ENCODE measurements around the gene FHL3. TPM values are rescaled to one million over a fixed set of nuclear protein-coding genes. Genes with fewer than 3 reads are reported as not detected.
A peak's percentile ranks its signal among the peaks of the same experiment; 100 is the strongest.

FHL3 gene
- total and polyA plus RNA-seq, 4 donors = 29.9 to 67.9 (median 48.2) TPM

DNA sequence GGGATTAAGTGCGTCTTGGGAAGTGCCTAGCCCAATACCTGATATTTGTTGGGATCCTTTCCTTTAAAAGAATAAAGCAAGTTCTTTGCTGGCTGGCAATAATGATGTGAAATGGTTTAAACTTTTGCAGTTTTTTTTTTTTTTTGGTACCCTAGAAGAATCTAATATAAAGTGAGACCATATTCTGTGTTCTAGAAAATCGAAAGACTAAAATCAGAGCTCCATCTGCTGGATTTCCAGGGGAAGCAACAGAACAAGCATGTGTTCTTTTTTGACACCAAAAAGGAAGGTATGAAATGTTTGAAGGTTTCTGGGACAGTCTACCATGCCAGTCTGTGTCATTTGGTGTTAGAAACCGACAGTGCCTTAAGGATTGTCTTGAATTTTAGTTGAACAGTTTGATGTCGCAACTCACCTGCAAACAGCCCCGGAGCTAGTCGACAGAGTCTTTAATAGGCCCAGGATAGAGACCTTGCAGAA is 13.6 kb upstream of the FHL3 start:
- DNase-seq = peak in 1 of 2 donors; percentile 0
- 67 to 70% methylated on average over 6 of the region's 6 CpGs for WGBS, 2 donors
- Histone ChIP-seq H3K27me3 (ENCODE audit: control insufficient read depth in 1 of 2, insufficient read depth in 2 of 2, low read length in 1 of 2) (no peaks in the 10 kb centered on the region), H3K36me3 (ENCODE audit: control insufficient read depth in 1 of 2, insufficient read depth in 2 of 2, low read length in 1 of 2) (peaks cover 4 to 10% of the 10 kb centered on the region in 2 donors), H3K27ac (ENCODE audit: low read depth in 1 of 2, low read length in 2 of 2) (no peak overlapping the region), H3K9me3 (ENCODE audit: control insufficient read depth, low read length) (no peaks in the 10 kb centered on the region), H3K4me1 (ENCODE audit: control insufficient read depth in 1 of 2, insufficient read depth in 2 of 2, low read length in 2 of 2) (peaks cover 0 to 4% of the 10 kb centered on the region in 2 donors), H3K4me3 (ENCODE audit: low read length in 2 of 2) (no peak overlapping the region)
- intact Hi-C loops (cut with DNase I) = loop anchor here (2.0 to 10.0 kb wide), 2 partner anchors 28 to 424 kb away; partner anchors contain the start of genes GNL2 (in 1 of the 2) and SF3A3 (in 1 of the 2)
- ATAC-seq (ENCODE audit: low FRiP score) = no peak

DNA sequence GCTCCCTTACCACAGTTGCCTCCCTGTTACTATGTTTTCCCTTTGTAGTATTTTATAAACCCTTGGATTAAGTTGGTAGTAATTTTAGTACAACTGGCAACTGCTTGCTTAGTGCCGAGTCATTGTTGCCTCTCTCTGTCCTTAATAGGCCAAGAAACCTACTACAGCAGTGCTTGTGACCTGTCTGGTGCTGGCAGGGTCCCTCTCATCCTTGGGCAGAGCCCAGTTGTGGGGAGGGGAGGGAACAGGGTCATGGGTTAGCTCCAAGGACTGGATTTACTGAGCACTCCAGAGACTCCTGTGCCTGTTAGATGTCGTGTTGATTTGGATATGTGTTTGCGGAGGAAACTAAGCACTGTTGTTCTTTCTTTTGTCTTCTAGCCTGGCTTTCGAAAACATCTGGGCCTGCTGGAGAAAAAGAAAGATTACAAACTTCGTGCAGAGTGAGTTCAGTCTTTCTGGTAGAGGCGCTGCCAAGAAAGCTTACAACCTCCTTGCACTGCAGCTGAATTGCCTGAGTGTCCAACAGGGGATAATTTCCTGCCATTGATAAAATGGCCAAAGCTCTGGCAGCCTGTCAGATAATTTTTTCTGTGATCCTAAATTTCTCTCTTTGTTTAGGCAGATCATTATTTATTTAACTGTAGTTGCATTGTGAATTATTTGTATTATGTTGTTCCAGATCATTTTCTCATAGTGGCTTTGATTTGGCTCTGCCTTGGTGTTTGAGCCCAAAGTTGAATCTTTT is 10.8 kb upstream of the FHL3 start:
- no peak for ATAC-seq (ENCODE audit: low FRiP score)

DNA sequence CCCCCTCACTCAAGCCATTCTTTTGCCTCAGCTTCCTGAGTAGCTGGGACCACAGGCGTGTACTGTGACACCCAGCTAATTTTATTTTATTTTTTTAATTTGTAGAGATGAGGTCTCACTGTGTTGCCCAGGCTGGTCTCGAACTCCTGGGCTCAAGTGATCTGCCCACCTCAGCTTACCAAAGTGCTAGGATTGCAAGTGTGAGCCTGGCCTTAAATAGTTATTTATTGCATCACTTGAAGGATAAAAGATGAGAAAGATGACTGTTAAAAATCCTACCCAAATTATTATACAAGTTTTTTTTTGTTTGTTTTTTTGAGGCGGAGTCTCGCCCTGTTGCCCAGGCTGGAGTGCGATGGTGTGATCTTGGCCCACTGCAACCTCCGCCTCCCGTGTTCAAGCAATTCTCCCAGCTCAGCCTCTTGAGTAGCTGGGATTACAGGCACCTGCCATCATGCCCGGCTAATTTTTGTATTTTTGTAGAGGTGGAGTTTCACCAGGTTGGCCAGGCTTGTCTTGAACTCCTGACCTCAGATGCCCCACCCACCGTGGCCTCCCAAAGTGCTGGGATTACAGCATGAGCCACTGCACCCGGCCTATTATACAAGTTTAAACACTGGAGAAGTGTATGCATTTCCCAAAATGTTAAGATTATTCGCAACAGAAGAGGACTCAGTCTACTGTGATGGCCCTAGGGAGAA is 9.6 kb upstream of the FHL3 start:
- Histone ChIP-seq H3K27ac (ENCODE audit: low read depth in 1 of 2, low read length in 2 of 2) (no peak overlapping the region), H3K4me3 (ENCODE audit: low read length in 2 of 2) (no peak overlapping the region), H3K4me1 (ENCODE audit: control insufficient read depth in 1 of 2, insufficient read depth in 2 of 2, low read length in 2 of 2) (peaks cover 0 to 4% of the 10 kb centered on the region in 2 donors), H3K36me3 (ENCODE audit: control insufficient read depth in 1 of 2, insufficient read depth in 2 of 2, low read length in 1 of 2) (peaks cover 2% of the 10 kb centered on the region in 2 donors), H3K27me3 (ENCODE audit: control insufficient read depth in 1 of 2, insufficient read depth in 2 of 2, low read length in 1 of 2) (no peaks in the 10 kb centered on the region), H3K9me3 (ENCODE audit: control insufficient read depth, low read length) (no peaks in the 10 kb centered on the region)
- ATAC-seq (ENCODE audit: low FRiP score) (no peak), DNase-seq (peak in 1 of 2 donors; percentile 26)
- 79 to 80% methylated on average over 11 of the region's 11 CpGs for WGBS, 2 donors
- intact Hi-C loops (cut with DNase I) = loop anchor here in 1 of 2 donors (10.0 kb wide), 1 partner anchor 420 kb away; the partner anchor contains the start of gene GNL2

More for the DNA sequence above, 10.8 kb upstream of the FHL3 start:
- DNase-seq = peak in 1 of 2 donors; percentile 69
- intact Hi-C loops (cut with DNase I) = loop anchor here in 1 of 2 donors (10.0 kb wide), 1 partner anchor 421 kb away; the partner anchor contains the start of gene GNL2
- H3K4me1 ChIP-seq (ENCODE audit: control insufficient read depth in 1 of 2, insufficient read depth in 2 of 2, low read length in 2 of 2) = peaks cover 0 to 4% of the 10 kb centered on the region in 2 donors
- 27 to 32% methylated on average over 6 of the region's 6 CpGs for WGBS, 2 donors
- peaks cover 2 to 7% of the 10 kb centered on the region in 2 donors for H3K36me3 ChIP-seq (ENCODE audit: control insufficient read depth in 1 of 2, insufficient read depth in 2 of 2, low read length in 1 of 2)
- no peaks in the 10 kb centered on the region for H3K9me3 ChIP-seq (ENCODE audit: control insufficient read depth, low read length)
- H3K4me3 ChIP-seq (ENCODE audit: low read length in 2 of 2) = no peak overlapping the region
- H3K27me3 ChIP-seq (ENCODE audit: control insufficient read depth in 1 of 2, insufficient read depth in 2 of 2, low read length in 1 of 2) = no peaks in the 10 kb centered on the region
- peak overlapping the region in 1 of 2 donors; percentile 5 for H3K27ac ChIP-seq (ENCODE audit: low read depth in 1 of 2, low read length in 2 of 2)

DNA sequence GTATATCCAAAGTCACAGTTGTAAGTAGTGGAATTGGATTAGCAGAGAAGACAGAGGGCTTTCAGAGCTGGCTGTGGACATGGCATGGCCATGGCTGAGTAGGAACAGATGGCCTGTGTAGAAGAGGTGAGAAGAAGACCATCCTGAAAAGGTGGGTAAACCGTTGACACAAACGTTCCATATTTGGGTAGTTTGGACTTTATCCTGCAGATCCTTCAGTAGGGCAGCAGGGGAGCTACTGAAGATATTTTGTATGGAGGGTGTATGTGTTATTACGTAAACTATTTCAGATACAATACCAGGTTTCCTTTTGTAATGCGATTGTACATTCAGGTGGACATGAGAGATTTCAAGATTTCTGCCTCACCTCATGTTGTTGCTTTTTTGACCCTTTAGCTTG is 8.9 kb upstream of the FHL3 start:
- intact Hi-C loops (cut with DNase I) = loop anchor here in 1 of 2 donors (10.0 kb wide), 1 partner anchor 419 kb away; the partner anchor contains the start of gene GNL2
- DNase-seq (peak in 1 of 2 donors; percentile 48), ATAC-seq (ENCODE audit: low FRiP score) (no peak)
- Histone ChIP-seq H3K9me3 (ENCODE audit: control insufficient read depth, low read length) (no peaks in the 10 kb centered on the region), H3K4me3 (ENCODE audit: low read length in 2 of 2) (no peak overlapping the region), H3K36me3 (ENCODE audit: control insufficient read depth in 1 of 2, insufficient read depth in 2 of 2, low read length in 1 of 2) (peaks cover 2% of the 10 kb centered on the region in 2 donors), H3K4me1 (ENCODE audit: control insufficient read depth in 1 of 2, insufficient read depth in 2 of 2, low read length in 2 of 2) (peaks cover 0 to 4% of the 10 kb centered on the region in 2 donors), H3K27me3 (ENCODE audit: control insufficient read depth in 1 of 2, insufficient read depth in 2 of 2, low read length in 1 of 2) (no peaks in the 10 kb centered on the region), H3K27ac (ENCODE audit: low read depth in 1 of 2, low read length in 2 of 2) (no peak overlapping the region)
- WGBS, 2 donors = 45 to 52% methylated on average over 4 of the region's 4 CpGs

DNA sequence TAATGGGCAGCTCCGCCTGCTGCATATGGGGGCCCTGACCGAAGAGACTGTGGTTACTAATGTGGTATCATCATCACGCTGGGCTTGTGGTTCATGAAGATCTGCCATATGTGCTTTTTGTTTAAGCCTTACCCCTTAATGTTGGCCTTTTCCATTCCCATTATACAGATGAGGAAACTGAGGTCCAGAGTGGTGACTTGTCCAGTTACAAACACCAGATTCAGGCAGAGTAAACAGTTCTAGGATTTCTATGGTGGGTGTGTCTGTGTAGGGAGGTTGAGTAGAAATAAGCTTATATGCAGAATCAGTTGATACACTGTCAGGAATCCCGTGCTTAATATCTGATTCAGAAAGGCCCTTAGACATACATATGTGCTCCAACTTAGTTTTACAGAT is 7.9 kb upstream of the FHL3 start:
- Histone ChIP-seq H3K9me3 (ENCODE audit: control insufficient read depth, low read length) (no peaks in the 10 kb centered on the region), H3K4me3 (ENCODE audit: low read length in 2 of 2) (peak overlapping the region; percentile 52 to 69), H3K36me3 (ENCODE audit: control insufficient read depth in 1 of 2, insufficient read depth in 2 of 2, low read length in 1 of 2) (no peaks in the 10 kb centered on the region), H3K27me3 (ENCODE audit: control insufficient read depth in 1 of 2, insufficient read depth in 2 of 2, low read length in 1 of 2) (no peaks in the 10 kb centered on the region), H3K27ac (ENCODE audit: low read depth in 1 of 2, low read length in 2 of 2) (peak overlapping the region in 1 of 2 donors; percentile 73), H3K4me1 (ENCODE audit: control insufficient read depth in 1 of 2, insufficient read depth in 2 of 2, low read length in 2 of 2) (peaks cover 0 to 4% of the 10 kb centered on the region in 2 donors)
- intact Hi-C loops (cut with DNase I) = loop anchor here in 1 of 2 donors (10.0 kb wide), 1 partner anchor 418 kb away; the partner anchor contains the start of gene GNL2
- ATAC-seq (ENCODE audit: low FRiP score) = no peak
- peak in 1 of 2 donors; percentile 22 for DNase-seq
- WGBS, 2 donors = 14 to 15% methylated on average over 4 of the region's 4 CpGs

DNA sequence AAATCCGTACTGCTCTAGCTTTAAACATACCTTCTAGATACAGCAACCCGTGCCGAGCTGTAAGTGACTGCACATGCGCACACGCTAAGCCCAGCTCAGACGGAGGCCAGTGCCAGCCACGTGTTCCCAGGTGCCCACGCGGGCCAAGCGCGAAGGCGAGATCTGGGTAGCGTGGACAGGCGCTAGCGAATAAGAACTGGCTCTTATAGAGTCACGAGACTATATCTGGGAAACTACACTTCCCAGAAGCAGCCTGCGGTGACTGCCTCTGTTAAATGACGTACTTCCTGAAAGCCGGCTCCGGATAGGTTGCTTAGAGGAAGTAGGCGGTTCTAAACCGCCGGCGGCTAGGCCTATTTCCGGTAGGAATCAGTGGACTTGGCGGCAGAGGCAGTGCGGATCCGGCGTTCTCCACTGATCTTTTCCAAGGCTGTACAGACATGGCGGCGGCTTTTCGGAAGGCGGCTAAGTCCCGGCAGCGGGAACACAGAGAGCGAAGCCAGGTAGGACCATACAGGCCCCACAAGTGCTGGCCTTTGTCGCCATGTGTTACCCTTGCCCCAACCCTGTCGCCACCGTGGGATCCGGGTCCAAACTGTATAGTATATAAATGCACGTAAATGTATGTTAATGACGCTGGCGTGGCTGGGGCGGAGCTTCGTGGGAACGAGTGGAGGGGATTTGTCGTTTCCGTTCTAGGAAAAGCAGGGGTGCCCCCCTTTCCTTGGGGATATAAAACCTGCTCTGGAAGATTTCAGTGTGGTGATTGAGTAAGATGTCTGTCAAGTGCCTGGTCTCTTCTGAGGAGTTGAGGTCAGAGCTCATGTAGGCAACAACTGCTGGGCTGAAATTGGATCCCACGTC is 7.3 kb upstream of the FHL3 start, which contains the start of gene UTP11:
TSS of gene UTP11 (plus strand) at position 372 of the 864 bp plus-strand sequence. CDS start at position 441, 69 bp downstream.
- ATAC-seq (ENCODE audit: low FRiP score) (peak; percentile 97), DNase-seq (peak; percentile 95 to 96)
- intact Hi-C loops (cut with DNase I) = loop anchor here in 1 of 2 donors (10.0 kb wide), 1 partner anchor 418 kb away; the partner anchor contains the start of gene GNL2
- peak within 1 kb of the TSS in 1 of 2 donors; percentile 73 for H3K27ac ChIP-seq (ENCODE audit: low read depth in 1 of 2, low read length in 2 of 2)
- H3K4me3 ChIP-seq (ENCODE audit: low read length in 2 of 2) = peak within 1 kb of the TSS; percentile 52 to 69
- peaks cover 0 to 4% of the 10 kb centered on the region in 2 donors for H3K4me1 ChIP-seq (ENCODE audit: control insufficient read depth in 1 of 2, insufficient read depth in 2 of 2, low read length in 2 of 2)
- H3K36me3 ChIP-seq (ENCODE audit: control insufficient read depth in 1 of 2, insufficient read depth in 2 of 2, low read length in 1 of 2) = no peaks in the 10 kb centered on the region
- H3K9me3 ChIP-seq (ENCODE audit: control insufficient read depth, low read length) = no peaks in the 10 kb centered on the region
- no peaks in the 10 kb centered on the region for H3K27me3 ChIP-seq (ENCODE audit: control insufficient read depth in 1 of 2, insufficient read depth in 2 of 2, low read length in 1 of 2)
- WGBS, 2 donors = 1% methylated on average over 48 to 49 of the region's 49 CpGs

DNA sequence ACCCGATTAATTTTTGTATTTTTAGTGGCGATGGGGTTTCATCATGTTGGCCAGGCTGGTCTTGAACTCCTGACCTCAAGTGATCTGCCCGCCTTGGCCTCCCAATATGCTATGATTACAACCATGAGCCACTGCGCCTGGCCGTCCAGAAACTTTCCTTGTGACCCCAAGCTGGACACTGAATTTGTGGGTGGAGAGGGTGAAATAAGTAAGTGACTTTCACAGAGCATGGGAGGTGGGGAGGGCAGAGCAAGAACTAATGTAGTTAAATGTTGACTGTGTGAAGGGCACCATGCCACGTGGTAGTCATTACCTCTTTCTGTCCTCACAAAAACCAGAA is 4.5 kb upstream of the FHL3 start:
- intact Hi-C loops (cut with DNase I) = loop anchor here in 1 of 2 donors (10.0 kb wide), 1 partner anchor 415 kb away; the partner anchor contains the start of gene GNL2
- WGBS, 2 donors = 74 to 86% methylated on average over 6 of the region's 6 CpGs
- peak; percentile 31 to 32 for DNase-seq

More for the DNA sequence above, 4.5 kb upstream of the FHL3 start:
- Histone ChIP-seq H3K9me3 (ENCODE audit: control insufficient read depth, low read length) (no peaks in the 10 kb centered on the region), H3K4me1 (ENCODE audit: control insufficient read depth in 1 of 2, insufficient read depth in 2 of 2, low read length in 2 of 2) (no peaks in the 10 kb centered on the region), H3K27ac (ENCODE audit: low read depth in 1 of 2, low read length in 2 of 2) (no peak overlapping the region), H3K4me3 (ENCODE audit: low read length in 2 of 2) (no peak overlapping the region), H3K27me3 (ENCODE audit: control insufficient read depth in 1 of 2, insufficient read depth in 2 of 2, low read length in 1 of 2) (no peaks in the 10 kb centered on the region), H3K36me3 (ENCODE audit: control insufficient read depth in 1 of 2, insufficient read depth in 2 of 2, low read length in 1 of 2) (no peaks in the 10 kb centered on the region)
- ATAC-seq (ENCODE audit: low FRiP score) = no peak

Data from aorta (tissue), 5 donors.